ENCODE measurements around the gene RCBTB1.

DNA sequence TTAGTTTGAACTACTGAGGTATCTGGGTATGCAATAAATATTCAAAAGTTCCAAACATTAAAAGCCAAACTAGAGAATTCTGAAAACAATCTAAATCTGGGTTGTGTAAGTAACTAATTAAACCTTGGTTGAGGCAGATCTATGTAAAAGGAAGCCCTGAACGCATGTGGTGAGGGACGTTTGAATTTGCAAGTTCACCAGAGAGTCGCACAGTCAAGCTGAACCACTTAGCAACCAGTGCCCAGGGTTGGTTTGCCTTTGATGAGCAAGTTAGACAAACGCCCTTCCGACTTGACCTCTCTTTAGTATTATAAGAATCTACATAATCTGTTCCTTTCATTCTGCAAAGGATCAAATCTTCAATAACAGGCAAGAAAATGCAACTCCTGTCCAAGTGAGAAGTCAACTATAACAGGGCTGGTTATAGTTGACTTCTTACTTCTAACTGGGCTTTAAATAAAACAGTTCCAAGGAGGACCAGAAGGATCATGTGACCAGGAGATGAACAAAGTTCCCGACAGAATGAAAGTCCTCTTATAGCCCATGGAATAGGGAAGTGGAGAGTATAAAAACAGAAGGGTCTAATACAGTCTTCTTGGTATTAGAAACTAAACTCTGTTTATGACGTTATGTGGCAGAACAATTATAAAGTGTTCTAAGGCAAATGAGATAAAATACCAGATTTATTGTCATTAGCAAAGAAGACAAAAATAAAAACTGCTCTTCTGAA lies 49.0 kb downstream of the RCBTB1 start:
- TF ChIP-seq POLR2A (IDR thresholded peaks at IDR 0.05; ENCODE audit: low read length), result no peak
- no peak for TF ChIP-seq GATA1 (IDR thresholded peaks at IDR 0.05; ENCODE audit: low read depth, low read length)
